SHP77 (cell line): ENCODE measurements around the gene NONO.
"Not testable (repeated sequence)": the region's sequence is repeated elsewhere in the genome, so short reads cannot be mapped to it uniquely, and the experiment has no call there.

Experiments
- DNase-seq, 2 experiments: peaks; one replicate each; lab custom pipeline; 2025; lab: John Stamatoyannopoulos, UW

NONO gene

DNA sequence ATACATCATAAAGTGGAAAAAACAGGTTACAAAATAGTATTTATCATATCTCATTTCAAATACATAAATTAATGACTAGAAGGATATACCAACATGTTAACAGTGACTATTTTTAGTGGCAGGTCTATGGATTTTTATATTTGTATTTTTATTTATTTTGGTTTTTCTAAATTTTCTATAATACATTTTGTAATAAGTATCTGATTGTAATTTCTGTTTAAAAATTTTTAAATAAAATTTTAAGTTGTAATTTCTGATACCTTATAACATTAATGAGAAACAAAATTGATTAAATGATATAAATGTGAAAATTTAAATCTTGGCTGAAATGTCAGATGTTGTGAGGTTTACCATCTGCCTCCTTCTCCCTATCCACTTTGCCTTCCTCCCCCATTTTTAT is 2.5 kb downstream of the NONO start:
- DNase-seq = no peak

DNA sequence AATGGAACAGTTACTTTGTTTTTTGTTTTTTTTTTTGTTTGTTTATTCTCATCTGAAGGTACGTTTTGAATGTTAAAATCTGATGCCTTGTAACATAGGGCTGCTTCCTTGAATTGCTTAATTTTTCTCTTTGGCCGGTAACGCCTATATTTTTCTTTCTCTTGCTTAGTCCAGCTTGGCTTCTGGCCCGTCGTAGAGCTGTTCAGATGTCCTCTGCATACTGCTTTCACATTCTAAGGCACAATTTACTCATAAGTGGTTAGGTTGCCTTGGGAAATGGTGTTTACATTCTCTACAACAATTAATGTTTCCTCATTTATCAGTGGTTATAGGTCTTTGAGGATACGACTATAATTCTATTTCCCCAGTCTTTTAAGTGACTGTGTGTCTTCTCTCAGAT is 7.9 kb downstream of the NONO start:
- DNase-seq = no peak

DNA sequence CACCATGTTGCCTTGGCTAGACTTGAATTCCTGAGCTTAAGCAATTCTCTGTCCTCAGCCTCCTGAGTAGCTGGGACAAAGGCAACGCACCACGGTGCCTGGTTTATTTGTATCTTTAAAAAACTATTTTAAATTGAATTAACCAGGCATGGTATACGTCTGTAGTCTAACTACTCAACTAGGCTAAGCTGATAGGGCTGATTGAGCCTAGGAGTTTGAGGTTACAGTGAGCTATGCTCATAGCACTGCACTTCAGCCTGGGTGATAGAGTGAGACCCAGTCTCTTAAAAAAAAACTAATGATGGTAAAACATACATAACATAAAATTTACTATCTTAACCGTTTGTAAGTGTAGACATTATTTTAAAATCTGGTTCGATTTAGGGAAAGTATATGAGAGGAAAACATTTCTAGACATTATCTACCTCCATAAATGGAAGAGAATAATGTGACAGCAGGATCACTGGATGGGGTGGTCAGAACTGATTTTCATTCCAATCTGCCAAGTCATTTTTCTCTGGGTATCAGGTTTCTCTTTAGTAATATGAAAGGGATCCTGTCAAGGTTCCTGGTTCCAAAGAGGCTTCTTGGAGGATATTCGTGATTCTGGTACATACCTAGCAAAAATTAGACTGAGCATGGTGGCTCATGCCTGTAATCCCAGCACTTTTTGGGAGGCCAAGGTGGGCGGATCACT is 9.4 kb downstream of the NONO start:
- DNase-seq = no peak

DNA sequence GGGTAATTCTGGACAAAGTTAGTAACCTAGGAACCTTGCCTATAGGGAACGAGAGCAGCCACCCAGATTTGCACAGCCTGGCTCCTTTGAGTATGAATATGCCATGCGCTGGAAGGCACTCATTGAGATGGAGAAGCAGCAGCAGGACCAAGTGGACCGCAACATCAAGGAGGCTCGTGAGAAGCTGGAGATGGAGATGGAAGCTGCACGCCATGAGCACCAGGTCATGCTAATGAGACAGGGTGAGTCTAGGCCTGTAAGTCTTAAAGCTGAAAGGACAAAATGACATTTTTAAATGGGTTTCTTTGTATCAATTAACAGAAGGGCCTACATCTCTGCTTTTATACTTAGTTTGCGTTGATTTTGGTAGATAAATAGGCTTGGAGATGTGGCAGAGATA is 13.4 kb downstream of the NONO start:
- no peak for DNase-seq

DNA sequence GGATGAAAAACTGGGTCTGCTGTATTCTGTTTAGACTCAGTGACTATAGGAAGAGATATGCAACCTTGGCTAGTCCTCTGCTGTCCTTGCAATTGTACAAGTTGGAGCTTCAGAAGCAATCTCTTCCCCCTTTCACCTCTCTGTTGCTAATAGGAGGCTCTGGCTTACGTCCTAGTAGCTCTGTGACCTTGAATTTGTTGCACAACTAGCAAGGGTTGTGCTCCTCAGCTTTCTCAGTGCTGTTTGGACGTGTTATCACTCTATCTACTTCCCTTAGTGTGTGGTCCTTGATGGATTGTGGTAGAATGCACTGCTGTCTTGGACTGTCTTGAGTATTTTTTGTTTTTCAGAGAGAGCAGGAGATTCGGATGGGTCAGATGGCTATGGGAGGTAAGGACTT is 14.7 kb downstream of the NONO start:
- no peak for DNase-seq

DNA sequence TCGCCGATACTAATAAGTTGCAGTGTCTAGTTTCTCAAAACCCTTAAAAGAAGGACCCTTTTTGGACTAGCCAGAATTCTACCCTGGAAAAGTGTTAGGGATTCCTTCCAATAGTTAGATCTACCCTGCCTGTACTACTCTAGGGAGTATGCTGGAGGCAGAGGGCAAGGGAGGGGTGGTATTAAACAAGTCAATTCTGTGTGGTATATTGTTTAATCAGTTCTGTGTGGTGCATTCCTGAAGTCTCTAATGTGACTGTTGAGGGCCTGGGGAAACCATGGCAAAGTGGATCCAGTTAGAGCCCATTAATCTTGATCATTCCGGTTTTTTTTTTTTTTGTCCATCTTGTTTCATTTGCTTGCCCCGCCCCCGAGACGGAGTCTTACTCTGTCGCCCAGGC is 16.6 kb downstream of the NONO start:
- DNase-seq = not testable (repeated sequence)

DNA sequence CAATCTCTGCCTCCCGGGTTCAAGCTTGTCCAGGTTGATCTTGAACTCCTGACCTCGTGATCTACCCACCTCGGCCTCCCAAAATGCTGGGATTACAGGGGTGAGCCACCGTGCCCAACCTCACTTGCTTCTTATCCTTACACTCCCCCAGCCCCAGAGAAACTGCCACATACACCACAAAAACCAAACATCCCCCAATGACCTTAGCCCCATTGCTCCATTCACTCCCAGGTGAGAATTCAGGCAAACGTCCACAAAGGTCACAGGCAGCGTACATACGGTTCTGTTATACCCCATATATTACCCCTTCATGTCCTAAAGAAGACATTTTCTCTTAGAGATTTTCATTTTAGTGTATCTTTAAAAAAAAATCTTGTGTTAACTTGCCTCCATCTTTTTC is 17.1 kb downstream of the NONO start:
- not testable (repeated sequence) for DNase-seq

DNA sequence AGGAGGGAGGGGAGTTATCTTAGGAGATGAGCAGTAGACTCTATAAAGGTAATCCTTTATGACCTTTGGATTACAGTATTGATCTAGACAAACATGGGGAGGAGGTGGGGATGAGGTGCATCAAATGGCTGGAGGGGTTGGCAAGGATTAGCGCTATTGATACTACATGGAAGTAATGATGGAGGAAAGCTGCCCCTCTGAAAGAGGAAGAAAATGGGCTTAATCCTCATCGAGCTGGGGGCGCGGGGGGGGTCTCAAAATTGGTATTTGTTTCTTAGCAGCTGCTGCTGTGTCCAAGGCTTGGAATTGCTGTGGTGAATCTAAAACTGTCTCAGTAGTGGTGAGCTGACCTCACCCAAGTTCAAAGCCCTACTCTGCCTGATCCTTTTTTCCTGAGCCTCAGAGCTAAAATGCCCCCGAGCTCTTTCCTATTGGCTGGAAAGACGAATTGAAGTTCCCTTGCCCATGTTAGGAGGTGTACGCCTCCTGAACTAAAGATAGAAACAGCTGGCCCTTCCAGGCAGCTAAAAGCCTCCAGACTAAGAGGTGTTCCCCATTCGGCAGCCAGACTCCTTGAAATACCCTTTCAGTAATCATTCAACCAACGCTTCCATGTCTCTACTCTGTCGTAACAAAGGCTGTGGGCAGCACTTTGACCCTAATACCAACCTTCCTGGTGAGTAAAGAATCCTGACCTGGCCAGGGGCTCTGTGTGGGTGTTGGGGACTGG is 17.9 kb downstream of the NONO start, which contains the start of gene ITGB1BP2:
TSS of gene ITGB1BP2 (plus strand) at position 556 of the 730 bp plus-strand sequence. CDS start at position 613, 57 bp downstream.
- DNase-seq = no peak

DNA sequence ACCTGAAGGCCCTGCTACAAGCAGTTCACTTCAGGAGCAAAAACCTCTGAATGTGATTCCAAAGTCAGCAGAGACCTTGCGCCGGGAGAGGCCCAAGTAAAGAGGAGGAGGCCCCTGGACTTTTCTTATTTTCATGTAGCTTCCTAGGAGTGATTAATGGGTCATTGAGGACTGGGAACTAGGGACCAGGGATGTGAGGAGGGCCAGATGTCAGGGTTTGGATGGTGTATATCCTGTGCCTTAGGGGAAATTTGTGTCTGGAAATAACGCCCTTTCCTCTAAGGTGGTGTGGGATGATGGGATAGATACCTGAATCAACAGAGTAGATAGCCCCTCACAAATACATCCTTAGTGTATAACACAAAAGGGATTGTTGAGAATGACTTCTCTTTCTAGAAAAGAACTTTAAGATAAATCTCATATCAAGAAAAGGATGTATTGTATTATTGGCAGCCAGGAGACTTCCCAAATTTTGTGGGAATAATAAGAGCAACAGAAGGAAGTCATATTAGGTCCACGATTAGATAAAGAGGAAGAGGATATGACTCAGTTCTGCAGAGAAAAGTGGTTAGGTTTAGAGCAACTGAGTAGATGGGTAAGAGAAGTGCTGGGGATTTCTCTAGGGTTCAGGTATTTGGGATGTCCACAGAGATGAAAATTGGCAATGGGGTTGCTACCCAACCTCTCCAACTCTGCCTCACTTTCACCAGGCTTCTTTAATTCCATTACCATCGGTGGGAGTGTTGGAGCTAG is 19.2 kb downstream of the NONO start:
- DNase-seq = no peak

DNA sequence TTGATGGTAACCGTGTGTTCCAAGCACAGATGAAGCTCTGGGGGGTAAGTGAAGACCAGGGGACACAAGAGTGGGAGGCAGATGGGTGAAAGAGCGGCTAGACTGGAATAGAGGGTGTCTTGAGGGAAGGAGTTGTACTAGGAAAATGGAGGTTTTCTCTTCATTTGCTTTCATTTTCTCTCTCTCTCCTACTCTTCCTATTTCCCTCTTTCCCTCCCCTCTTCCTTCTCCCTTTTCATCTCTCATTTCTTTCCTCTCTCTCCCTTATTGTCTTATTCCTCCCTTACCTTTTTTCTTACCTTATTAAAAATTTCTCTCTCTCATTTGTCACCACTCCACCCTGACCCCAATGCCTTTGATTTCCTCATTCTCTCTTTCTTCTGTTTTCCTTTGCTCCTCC is 21.1 kb downstream of the NONO start:
- no peak for DNase-seq

DNA sequence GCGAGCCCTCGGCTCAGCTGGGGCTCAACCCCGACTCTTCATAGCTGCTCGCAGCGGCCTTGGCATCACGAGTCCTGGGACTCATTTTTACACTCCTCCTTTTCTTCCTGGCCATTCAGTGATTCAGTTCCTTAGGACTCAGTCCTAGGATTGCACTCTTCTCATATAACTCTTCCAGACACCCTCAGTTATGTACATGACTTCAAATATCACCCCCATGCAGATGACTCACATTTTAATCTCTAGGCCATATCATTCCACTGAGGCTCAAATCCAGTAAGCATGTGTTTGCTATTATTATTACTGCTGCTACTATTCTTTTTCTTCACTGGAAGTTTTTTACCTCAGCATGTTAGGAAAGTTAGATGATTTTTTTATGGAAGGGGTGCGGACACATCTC is 32.5 kb downstream of the NONO start:
- no peak for DNase-seq

DNA sequence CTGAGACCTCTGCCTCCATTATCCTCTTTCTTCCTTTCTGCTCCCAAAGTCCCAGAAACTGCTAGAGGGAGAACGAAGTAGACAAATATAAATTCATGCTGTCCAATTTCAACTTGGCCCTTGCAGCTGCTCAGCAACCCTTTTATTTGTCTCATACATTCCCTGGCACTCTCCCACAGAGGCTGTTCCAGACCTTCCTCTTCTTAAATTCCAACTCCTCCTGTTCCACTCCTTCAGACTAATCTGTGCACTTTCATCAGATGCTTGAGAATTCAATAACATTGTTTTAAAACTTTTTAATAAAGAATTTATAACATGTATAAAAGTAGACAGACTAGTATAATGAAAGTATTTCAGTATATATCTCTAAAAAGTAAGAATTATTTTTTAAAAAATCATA is 33.5 kb downstream of the NONO start:
- DNase-seq = not testable (repeated sequence)

DNA sequence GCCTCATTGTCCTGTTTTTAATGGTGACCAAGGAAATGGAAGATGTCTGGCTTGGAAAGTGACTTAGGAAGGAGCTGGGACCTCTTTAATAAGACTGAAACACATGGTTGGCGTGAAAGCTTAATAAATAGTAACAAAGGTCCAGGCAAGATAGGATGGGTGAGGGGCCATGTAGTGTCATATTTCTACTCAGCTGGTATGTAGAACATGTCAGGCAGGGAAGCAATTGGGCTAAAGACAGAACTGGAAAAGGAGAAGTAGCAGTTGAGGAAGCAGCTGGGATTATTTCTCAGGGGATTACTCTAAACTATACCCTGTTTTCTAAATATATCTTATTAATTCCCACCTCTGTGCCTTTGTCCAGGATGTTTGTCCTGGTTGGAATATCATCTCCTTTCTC is 36.7 kb downstream of the NONO start:
- no peak for DNase-seq

DNA sequence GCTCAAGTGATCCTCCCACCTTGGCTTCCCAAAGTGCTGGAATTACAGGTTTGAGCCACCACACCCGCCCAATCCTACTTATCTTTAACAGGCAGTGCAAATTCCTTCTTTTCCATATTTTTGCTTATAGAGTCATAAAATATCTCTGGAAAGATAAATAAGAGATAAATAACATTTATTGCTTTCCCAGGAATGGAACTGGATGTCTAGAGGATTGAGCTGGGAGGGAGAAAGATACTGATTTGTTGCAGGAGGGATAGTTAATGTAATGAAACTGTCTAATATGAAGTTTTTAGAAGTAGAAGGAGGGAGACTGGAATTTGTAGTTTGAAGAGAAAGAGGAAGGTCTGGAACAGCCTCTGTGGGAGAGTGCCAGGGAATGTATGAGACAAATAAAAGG is 38.3 kb downstream of the NONO start:
- no peak for DNase-seq

DNA sequence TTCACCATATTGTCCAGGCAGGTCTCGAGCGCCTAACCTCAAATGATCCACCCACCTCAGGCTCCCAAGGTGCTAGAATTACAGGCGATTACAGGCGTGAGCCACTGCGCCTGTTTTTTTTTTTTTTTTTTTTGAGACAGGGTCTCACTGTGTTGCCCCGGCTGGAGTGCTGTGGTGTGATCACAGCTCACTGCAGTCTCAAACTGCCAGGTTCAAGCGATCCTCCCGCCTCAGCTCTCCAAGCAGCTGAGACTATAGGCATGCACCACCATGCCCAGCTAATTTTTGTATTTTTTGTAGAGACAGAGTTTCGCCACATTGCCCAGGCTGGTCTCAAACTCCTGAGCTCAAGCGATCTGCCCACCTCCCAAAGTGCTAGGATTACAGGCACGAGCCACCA is 41.0 kb downstream of the NONO start:
- DNase-seq = not testable (repeated sequence)

DNA sequence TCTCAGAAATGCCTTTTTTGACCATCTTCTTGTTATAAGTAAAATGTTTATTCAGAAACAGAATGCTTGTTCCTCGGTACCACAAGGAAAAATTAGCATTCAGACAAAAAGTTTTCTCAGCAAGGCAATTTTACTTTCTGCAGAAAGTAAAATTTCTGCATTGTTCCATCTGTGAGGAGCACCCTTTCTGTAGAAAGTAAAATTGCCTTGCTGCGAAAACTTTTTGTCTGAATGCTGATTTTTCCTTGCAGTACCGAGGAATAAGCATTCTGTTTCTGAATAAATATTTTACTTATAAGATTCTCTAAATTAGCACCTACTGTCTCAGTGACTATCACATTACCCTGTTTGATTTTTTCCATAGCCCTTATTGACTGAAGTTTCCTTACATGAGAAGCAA is 43.0 kb downstream of the NONO start:
- no peak for DNase-seq

DNA sequence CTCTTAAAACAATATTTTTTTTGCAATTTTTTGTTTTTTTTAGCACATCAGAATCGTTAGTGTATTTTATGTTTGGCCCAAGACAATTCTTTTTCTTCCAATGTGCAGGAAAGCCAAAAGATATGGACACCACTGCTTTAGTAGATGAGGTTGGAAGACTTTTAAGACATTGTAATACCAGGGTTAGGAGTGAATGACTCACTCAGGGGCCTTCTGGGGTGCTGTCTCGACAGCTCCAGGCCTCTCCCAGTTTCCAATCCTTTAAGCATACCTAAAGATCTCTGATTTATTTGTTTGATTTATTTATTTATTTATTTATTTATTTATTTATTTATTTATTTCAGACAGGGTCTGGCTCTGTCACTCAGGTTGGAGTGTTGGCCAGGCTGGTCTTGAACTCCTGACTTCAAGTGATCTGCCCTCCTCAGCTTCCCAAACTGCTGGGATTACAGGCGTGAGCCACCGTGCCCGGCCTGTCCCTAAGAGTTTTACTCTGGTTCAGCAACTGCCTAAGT is 65.8 kb downstream of the NONO start:
- not testable (repeated sequence) for DNase-seq

DNA sequence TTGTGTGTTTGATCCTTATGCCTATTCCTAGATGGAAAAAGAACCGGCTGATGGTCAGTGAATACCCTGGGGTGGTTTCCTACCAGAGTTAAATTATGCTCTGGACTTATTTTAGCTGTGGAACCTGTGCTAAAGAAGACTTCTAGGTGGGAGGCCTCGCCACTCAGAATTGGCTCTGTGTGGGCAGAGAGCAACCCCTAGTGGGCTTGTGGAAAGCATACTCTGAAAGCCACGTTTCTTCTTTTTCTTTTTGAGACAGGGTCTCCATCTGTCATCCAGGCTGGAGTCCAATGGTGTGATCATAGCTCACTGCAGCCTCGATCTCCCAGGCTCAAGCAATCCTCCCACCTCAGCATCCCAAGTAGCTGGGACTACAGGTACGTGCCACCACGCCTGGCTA is 66.4 kb downstream of the NONO start:
- not testable (repeated sequence) for DNase-seq
